HG03280 (cell line): ENCODE results near the gene COG2.
"Not testable (repeated sequence)": the region's sequence is repeated elsewhere in the genome, so short reads cannot be mapped to it uniquely, and the experiment has no call there.

Source experiments
- ATAC-seq: cut with Tn5 transposase; IDR thresholded peaks from one replicate; pipeline ENCODE4 v1.9.1; 2021; ENCODE audit warnings: mild to moderate bottlenecking, moderate library complexity; ENCODE audit not compliant: unreplicated experiment

Gene COG2

DNA sequence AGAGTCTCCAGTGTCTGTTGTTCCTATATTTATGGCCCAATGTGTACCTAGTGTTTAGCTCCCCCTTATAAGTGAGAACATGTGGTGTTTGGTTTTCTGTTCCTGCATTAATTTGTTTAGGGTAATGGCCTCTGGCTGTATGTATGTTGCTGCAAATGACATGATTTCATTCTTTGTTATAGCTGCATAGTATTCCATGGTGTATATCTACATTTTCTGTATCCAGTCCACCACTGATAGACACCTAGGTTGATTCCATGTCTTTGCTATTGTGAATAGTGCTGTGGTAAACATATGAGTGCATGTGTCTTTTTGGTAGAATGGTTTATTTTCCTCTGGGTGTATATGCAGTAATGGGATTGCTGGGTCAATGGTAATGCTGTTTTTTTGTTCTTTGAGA, 56.7 kb downstream of the COG2 start:
- ATAC-seq: not testable (repeated sequence)

DNA sequence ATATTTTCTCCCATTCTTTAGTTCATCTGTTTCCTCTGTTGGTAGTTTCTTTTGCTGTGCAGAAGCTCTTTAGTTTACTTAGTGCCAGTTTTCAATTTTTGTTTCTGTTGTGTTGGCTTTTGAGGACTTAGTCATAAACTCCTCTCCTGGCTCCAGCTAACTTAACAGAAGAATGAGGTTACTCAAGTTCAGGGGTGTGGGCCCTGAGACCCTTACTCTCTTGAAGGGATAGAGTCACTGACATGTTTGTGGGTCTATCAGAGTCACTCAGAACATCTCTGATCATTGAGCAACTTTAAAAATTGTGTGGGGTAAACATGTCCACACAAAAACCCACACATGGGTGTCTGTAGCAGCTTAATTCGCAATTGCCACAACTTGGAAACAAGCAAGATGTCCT, 57.4 kb downstream of the COG2 start:
- no peak for ATAC-seq

DNA sequence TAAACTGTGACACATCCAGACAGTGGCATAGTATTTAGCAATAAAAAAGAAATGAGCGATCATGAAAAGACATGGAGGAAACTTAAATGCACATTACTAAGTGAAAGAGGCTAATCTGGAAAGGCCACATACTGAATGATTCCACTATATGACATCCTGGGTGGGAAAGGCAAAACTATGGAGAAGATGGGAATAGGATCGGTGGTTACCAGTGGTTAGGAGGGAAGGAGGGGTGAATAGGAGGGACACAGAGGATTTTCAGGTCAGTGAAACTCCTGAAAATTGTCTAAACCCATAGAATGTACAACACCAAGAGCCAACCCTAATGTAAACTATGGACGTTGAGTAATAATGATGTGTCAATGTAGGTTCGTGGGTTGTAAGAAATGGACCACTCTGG, 57.9 kb downstream of the COG2 start:
- ATAC-seq: no peak

DNA sequence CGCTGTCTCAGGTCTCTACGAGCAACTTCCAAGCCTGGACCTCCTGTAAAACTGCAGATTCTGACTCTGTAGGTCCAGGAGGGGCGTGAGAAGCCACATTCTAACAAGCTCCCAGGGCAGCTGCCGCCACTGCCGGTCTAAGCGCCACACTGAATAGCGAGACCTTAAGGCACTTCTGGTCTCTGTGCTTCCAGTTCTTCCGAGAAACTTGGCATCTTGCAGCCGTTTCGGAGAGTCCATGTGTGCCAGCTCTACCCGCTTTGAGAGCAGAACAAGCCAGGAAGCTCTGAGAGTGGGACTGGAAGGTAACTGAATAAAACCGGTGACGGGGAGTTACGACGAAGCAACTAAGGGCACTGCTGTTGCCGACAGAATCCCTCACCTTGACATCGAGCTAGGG, 59.2 kb downstream of the COG2 start:
- ATAC-seq: no peak

DNA sequence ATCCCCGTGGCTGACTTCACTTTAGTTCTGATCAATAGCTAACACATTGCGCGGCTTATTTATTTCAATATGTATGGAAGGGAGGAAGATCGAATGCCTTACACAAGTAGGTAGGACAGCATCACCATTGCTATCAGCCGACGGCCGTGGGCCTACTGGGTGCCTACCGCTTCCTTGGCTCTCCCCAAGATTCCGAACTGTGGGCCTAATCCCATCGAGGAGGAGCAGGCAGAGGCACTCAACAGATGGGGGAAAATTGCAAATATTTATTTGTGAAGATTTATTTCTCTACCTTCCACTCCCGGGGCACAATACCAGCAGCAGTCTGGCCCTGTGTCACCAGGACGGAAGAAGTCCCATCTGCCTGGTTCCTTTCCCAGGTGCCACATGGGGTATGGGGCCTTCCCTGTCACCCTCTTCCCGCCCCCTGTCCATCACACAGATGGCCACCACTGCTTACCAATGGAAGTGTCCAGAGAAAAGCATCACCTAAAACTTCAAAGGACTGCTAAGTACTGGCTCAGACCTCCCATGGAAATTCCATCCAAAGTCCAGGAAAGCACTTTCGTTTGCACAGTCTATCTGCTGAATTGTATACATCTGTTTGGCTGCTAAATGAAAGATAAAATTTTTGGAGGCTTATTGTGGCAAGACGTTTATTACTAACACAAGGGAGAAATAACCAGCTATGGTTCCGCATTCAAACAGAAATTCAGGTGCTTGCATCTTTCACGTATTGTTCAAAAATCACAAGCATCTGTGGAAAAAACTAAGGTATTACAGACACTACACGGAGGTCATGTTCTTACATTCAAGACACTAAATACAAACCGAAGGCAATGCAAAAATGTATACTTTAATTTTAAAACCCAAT, 59.9 kb downstream of the COG2 start:
- ATAC-seq: no peak

DNA sequence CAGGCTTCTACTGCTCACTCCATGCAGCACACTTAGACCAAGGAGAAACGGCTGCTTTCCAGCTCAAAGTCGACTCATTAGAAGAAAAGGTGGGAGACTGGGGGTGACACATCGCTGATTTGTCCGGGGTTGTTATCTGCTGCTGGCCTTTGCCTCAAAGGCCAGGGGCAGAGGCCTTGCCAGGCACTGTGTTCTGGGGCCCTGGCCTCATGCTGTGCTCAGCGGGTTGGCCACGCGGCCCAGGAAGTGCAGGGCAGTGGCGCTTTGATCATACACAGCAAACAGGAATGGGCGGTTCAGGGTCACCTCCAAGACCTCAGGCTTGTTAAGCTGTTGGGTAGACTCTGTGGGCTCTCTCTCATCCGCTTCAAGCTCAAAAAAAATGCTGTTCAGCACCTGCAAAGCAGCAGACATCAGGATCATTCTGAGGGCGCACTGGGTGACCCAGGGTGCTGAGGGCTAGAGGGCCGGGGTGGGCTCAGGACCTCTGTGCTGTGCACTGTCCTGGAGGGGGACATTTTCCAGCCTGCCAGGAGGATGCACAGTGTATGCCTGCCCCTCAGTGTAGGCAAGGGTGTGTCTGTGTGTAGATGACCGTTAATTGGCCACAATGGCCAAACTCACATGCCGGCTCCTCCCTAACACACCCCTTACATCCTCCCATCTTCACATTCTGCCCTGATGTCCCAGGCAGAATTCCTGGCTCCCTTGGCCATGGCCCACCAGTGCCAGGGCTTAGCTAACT, 60.8 kb downstream of the COG2 start:
- ATAC-seq: no peak

DNA sequence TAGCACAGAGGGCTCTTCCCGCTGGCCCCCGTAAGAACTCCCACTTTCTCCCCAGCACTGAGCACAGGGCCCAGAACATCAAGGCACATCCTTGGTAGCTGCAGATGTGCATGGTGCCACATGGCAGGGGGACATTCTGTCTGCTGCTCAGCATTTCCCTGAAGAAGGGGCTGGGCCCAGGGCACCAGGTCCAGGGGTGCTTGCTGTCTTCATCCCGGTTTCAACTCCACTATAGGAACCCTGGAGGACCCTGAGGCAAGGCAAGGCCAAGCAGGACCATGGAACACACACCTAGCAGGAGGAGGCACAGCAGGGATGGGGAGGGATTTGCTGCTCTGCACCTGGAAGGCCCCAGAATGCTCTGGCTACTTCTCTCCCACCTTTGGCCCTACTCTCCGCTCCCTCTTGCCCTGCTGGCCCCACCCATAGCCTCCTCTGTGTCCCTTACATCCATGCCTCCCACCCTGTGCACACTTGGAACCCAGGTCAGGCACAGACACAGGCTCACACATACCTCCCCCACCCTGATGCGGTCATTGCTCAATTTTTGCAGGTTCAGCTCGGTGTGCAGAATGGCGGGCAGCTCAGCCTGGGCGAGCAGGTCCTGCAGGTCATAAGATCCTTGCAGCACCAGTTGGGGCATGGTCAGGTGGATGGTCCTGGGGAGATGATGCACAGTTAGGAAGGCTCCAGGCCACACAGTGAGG, 61.6 kb downstream of the COG2 start:
- ATAC-seq: no peak

DNA sequence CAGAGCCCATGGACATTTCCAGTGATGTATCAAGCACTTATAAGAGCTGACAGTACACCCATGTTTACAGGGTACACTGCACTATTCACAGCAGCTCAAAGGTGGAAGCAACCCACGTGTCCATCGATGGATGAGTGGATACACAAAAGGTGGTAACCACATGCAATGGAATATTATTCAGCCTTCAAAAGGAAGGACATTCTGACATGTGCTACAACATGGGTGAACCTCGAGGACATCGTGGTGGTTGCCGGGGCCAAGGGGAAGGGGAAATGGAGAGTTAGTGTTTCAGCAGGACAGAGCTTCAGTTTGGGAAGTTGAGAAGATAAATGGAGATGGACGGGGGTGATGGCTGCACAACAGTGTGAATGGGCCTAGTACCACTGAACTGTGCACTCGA, 62.5 kb downstream of the COG2 start:
- ATAC-seq: no peak

DNA sequence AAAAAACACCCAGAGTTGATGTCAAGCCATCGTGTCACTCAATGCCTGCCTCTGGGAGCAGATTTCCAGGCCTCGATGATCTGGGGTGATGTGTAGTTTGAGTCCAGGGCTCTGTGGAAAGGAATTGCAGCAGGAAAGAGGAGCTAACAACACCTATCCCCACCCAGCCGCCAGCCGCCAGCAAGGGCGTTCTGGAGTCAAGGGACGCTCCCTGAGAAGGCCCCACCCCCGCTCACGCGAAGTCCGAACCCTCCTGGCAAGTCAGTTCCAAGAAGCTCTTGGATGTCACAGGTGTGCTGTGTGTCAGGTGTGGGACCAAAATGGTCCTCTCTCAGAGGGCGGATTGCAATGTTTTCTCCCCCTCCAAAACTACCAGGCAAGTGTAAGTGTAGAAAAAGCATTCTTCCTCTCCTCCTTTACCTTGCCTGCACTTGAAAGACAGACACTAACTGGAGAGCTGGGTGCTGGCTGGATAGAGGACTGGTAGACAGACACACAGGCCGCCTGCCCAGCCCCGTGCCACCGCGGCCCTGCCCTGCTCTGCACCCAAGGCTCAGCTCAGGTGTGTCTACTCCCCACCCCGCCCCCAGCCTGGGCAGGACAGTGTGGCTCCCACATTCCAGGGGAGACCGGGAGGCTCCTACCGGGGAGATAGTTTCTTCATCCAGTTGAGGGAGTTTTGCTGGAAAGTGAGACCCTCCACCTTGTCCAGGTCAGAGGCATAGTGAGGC, 63.2 kb downstream of the COG2 start:
- ATAC-seq: no peak

DNA sequence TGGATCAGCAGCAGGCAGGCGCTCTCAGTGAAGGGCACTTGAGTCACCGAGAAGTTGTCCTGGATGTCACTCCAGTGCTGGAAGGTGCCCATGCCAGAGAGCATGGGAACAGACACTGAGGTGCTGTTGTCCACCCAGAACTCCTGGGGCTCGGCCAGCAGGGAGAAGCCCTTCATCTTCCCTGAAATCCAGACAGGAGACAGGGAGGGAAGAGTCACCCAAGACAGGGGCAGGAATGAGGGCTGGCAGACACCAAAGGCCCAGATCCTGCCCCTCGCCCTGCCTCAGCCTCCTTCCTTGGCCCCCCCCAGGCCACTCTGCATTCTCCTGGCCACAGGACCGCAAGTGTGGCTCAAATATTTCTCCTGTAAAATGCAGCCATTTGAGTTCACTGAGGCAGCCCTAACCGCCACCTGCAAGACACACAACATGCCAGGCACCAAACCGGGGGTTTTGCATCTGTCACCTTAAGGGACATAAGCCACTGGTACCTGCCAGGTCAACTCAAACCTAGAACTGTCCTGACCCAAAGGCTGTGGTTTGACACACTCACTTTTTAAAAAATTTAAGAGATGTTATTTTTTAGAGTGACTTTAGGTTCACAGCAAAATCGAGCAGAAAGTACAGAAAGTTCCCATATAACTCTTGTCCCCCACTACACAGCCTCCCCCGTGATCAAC, 63.9 kb downstream of the COG2 start:
- ATAC-seq: no peak

DNA sequence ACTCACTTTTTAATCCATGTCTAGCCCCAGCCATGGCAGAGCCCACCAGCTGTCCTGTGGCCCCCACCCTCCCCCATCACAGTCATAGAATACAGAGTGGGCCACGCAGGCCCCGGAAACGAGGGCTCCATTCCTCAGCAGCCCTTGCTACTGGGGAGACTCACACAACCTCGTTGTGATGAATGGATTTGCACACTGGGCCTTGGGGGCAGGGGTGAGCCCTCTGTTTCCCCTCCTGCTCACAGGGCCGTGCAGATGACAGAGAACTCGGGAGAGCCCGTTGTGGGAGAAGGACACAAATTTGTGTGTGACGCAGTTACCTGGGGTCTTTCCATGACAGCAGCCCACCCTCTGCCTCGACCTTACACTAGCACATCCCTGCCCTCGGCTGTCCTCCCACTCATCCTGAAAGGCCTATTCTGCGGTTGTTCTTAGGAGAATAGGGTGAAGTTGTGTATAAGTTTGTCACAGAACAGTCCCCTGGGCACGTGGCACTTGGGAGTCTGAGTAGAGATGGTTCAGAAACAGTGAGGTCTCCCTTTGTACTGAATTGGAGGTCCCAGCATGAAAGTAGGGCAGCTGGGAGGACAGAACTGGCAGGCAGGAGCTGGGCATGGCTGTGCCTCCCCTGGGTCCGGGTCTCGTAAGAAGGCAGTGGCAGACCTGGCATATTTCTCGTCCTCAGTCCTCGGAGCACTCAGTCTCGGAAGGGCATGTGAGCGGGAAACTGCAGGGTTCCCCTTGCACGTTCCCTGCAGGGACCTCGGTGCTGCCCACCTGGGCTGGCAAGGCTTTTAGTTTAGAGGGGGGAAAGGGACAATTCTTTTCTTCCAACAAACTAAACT, 64.8 kb downstream of the COG2 start:
- ATAC-seq: no peak

DNA sequence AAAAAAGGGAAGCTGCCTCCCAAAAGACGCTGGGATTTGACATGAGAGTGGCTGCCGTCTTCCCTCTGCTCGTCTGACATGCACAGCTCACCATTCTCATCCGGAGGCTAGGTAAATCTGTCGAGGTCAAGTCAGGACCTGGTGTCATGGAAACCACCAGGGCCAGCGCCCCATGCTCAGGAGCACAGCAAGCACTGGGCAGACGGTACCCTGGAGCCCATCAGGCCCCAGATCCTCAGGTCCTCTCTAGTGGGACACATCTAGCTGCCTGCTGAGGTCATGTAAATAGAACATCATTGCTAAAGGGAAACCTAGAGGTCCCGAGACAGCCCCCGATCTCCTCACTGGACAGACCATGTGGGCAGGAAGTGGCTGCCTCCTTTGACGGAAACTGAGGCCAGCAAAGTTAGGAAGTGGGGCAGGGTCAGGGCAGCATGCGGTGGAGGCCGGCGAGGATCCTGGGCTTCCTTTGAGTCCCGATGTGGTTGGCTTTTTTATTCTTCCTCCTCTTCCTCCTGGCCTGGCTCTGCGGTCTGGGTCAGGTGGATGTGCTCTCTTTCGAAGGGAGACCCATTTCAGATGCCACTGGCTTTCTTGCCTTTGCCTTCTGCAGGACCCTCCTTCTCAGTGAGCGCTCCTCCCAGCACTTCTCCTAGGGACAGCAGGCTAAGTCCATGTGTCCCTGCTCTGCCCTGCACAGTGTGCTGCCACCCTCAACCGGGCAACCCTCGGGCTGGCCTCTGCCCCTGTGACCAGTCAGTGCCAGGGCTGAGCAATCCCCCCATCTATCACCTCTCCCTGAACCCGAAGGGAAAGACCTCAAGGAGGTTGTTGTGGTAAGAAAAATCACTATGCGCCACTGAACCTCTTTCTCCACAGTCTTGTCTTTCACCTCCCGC, 65.7 kb downstream of the COG2 start:
- no peak for ATAC-seq

DNA sequence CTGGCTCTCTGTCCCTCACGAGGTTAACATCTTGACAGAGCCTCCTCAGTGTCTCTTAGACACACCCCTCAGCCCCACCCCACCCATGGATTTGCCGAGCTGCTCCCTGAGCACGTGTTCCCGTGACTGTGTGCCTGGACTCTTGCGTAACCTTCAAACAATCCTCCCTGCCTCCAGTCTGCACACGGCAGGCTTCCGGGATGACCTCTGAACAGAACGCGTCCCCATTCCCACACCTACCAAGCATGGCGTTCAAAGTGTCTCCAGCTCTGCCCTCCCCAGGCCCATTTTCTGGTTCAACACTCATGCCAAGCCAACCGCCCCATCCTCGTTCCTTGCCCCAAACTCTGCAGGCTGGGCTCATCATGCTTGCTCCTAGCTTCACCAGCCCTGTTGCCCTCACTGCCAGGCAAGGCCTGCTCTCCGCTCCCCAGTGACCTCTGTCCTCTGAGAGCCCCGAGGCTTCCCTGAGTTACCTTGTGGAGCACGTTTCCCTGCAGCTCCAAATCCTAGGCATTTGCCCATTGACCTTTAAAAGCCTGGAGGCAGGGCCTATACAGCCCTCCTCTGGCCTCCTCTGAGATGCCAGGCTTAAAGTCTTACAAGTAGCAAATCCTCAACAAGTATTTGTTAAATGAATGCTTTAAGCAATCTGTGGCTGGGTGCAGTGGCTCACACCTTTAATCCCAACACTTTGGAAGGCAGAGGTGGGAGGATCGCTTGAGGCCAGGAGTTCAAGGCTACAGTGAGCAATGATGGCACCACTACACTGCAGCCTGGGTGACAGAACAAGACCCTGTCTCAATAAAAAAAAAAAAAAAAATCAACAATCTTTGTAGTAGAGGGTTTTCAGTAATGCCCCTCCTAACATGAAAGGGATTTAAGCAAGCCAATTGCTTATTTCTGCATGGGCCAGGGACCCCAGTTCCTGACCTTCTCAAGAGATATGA, 66.6 kb downstream of the COG2 start:
- no peak for ATAC-seq

DNA sequence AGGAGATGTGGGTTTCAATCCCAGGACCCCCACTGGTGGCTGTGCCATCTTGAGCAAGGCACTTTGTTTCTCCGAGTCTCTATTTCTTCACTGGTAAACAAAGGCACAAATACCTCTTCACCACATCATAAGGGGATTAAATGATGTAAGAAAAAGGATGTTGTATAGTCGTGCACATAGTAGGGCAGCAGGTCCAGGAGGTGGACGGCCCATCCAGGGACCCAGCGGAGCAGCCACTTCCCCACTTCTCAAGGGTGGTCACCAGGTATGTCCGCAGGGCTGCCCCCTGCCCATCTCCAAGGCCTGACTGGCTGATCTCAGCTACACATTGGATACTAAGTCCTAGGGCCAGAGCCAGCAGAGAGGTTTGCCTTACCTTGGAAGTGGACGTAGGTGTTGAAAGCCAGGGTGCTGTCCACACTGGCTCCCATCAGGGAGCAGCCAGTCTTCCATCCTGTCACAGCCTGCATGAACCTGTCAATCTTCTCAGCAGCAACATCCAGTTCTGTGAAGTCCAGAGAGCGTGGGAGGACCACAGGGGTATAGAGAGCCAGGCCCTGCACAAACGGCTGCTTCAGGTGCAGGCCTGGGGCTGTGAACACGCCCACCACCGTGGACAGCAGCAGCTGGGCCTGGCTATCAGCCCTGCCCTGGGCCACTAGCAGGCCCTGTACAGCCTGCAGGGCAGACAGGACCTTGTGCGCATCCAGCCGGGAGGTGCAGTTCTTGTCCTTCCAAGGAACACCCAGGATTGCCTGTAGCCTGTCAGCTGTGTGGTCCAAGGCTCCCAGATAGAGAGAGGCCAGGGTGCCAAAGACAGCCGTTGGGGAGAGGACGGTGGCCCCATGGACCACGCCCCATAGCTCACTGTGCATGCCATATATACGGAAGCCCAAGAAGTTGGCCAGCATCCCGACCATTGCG, 67.6 kb downstream of the COG2 start:
- ATAC-seq: no peak

DNA sequence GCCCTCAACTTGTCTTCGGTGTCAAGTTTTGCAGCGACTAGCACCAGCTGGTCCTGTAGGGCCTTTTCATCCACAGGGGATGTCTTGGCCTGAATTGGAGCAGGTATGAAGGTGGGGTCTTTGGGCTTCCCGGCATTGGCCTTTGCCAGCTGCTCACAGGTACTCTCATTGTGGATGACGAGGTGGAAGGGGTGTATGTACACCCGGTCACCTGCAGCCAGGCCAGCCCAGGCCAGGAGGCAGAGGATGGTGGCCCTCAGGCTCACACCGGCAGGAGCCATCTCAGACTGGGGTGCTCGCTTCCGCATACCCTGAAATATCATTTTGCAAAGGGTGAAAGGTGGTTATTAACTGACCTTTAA, 68.2 kb downstream of the COG2 start:
- ATAC-seq: no peak

DNA sequence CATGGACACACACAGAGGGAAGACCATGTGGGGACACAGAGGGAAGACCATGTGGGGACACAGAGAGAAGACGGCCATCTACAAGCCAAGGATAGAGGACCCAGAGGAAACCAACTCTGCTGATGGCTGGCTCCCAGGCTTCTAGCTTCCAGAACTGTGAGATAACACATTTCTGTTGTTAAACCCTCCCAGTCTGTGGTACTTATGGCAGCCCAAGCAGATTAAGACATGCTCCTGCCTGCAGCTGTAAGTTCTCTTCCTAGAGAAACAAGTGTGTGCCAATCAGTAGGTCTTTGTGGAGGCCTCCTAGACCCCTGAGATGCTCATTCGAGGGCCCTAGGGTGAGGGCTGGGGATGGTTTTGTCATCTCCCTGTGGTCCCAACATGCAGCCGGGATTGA, 69.0 kb downstream of the COG2 start:
- ATAC-seq: no peak
